H1 (cell line): ENCODE results near the gene ALK. TPM values are rescaled to one million over a fixed set of nuclear protein-coding genes. Genes with fewer than 3 reads are reported as not detected.

Source experiments
- CTCF ChIA-PET: fragments of 300-600 bp; sonication (Branson Sonifier 250); formaldehyde crosslinking; loops from one replicate; lab custom pipeline; 2021; ENCODE audit not compliant: partially characterized antibody; lab: Charles Lee
- POLR2A ChIA-PET: fragments of 300-600 bp; sonication (Branson Sonifier 250); formaldehyde crosslinking; loops from one replicate; lab custom pipeline; 2021; ENCODE audit warnings: inconsistent platforms; ENCODE audit not compliant: partially characterized antibody; lab: Charles Lee
- DNase-seq, 2 experiments: peaks; one replicate each; pipeline versions ENCODE4 v3.0.0 to v3.0.0-alpha.2; 2010 to 2022; ENCODE audit warnings: low spot score in 2 of 2, low read depth in 1 of 2, mixed read lengths in 1 of 2
- FAIRE-seq: peaks from 2 replicates; lab custom pipeline; 2011; peaks lifted over from hg19 to GRCh38; lab: Jason Lieb, UNC
- H2AFZ ChIP-seq: 2 replicates; pipeline ENCODE4 v1.8.1; 2012; ENCODE audit warnings: low read length, inconsistent platforms
- H2AK5ac ChIP-seq: 2 replicates; pipeline ENCODE4 v1.6.1; 2013; ENCODE audit warnings: low read depth, low read length
- H2BK120ac ChIP-seq: replicated peaks from 2 replicates; pipeline ENCODE3; 2013; ENCODE audit warnings: low read depth, low read length, inconsistent platforms
- H2BK12ac ChIP-seq: 2 replicates; pipeline ENCODE4 v1.6.1; 2013; ENCODE audit warnings: low read depth, low read length
- H2BK15ac ChIP-seq: 2 replicates; pipeline ENCODE4 v1.6.1; 2013; ENCODE audit warnings: low read length
- H2BK20ac ChIP-seq: 2 replicates; pipeline ENCODE4 v1.6.1; 2013; ENCODE audit warnings: low read length
- H2BK5ac ChIP-seq: 2 replicates; pipeline ENCODE4 v1.6.1; 2013; ENCODE audit warnings: low read depth, low read length
- H3K14ac ChIP-seq: 2 replicates; pipeline ENCODE4 v1.6.1; 2013; ENCODE audit warnings: inconsistent platforms; ENCODE audit not compliant: insufficient read length
- H3K18ac ChIP-seq: 2 replicates; pipeline ENCODE4 v1.6.1; 2013; ENCODE audit warnings: low read length; ENCODE audit errors: extremely low read depth
- H3K23ac ChIP-seq: 2 replicates; pipeline ENCODE4 v1.6.1; 2013; ENCODE audit warnings: inconsistent platforms; ENCODE audit not compliant: insufficient read length
- H3K23me2 ChIP-seq: 2 replicates; pipeline ENCODE4 v1.6.1; 2013; ENCODE audit warnings: low read depth, low read length
- H3K27ac ChIP-seq: 2 replicates; pipeline ENCODE4 v1.6.1; 2011; ENCODE audit warnings: low read depth, low read length, inconsistent platforms
- H3K27me3 ChIP-seq, 4 experiments: replicated peaks in 1 of 4; 1 replicate in 1 of 4; 2 replicates in 3 of 4; pipeline versions ENCODE4 v1.6.1 to v1.8.1; 2011 to 2013; ENCODE audit warnings: low read length in 3 of 4, mild to moderate bottlenecking in 3 of 4, inconsistent platforms in 2 of 4, mixed read lengths in 2 of 4, moderate library complexity in 1 of 4; ENCODE audit not compliant: control insufficient read depth in 3 of 4, insufficient read depth in 3 of 4; ENCODE audit errors: extremely low read depth in 1 of 4
- H3K36me3 ChIP-seq, 4 experiments: 2 replicates each; pipeline versions ENCODE4 v1.6.1 to v1.8.1; 2011 to 2013; ENCODE audit warnings: mild to moderate bottlenecking in 4 of 4, low read length in 3 of 4, moderate library complexity in 2 of 4, control low read depth in 1 of 4, inconsistent platforms in 1 of 4; ENCODE audit not compliant: insufficient read depth in 4 of 4, control insufficient read depth in 2 of 4
- H3K4ac ChIP-seq: replicated peaks from 2 replicates; pipeline ENCODE3; 2013; ENCODE audit warnings: low read length, low read depth, mixed read lengths, inconsistent platforms; ENCODE audit not compliant: insufficient read length
- H3K4me1 ChIP-seq, 4 experiments: replicated peaks in 1 of 4; 1 replicate in 1 of 4; 2 replicates in 3 of 4; pipeline versions ENCODE4 v1.6.1 to v1.8.1; 2011 to 2013; ENCODE audit warnings: low read length in 3 of 4, inconsistent platforms in 2 of 4, mixed read lengths in 1 of 4; ENCODE audit not compliant: insufficient read depth in 4 of 4, control insufficient read depth in 3 of 4
- H3K4me2 ChIP-seq, 2 experiments: 2 replicates each; pipeline versions ENCODE4 v1.6.1 to v1.8.1; 2011 to 2013; ENCODE audit warnings: low read depth in 2 of 2, low read length in 2 of 2, control low read depth in 1 of 2, inconsistent platforms in 1 of 2, mild to moderate bottlenecking in 1 of 2; ENCODE audit not compliant: insufficient read depth in 1 of 2
- H3K4me3 ChIP-seq, 4 experiments: fragments of 200-600, 300-600 bp in 1 of 4; sonication (generic), shearing (Covaris generic), sonication (Bioruptor Twin) in 1 of 4; 2 replicates each; pipeline versions ENCODE4 v1.5.1 to v1.8.1; 2011 to 2016; ENCODE audit warnings: low read length in 4 of 4, low read depth in 3 of 4, control low read depth in 2 of 4, inconsistent platforms in 2 of 4, mild to moderate bottlenecking in 2 of 4, mixed read lengths in 1 of 4, moderate library complexity in 1 of 4; ENCODE audit not compliant: insufficient read depth in 2 of 4; ENCODE audit errors: extremely low read depth in 1 of 4
- H3K56ac ChIP-seq: replicated peaks from 2 replicates; pipeline ENCODE3; 2013; ENCODE audit warnings: low read depth, mild to moderate bottlenecking, mixed read lengths, low read length, inconsistent platforms; ENCODE audit not compliant: insufficient read length
- H3K79me1 ChIP-seq: 2 replicates; pipeline ENCODE4 v1.6.1; 2013; ENCODE audit warnings: low read depth, low read length, control low read depth
- H3K79me2 ChIP-seq, 2 experiments: 2 replicates each; pipeline versions ENCODE4 v1.6.1 to v1.8.1; 2012 to 2013; ENCODE audit warnings: low read length in 2 of 2, mild to moderate bottlenecking in 2 of 2, inconsistent platforms in 1 of 2; ENCODE audit not compliant: insufficient read depth in 2 of 2, control insufficient read depth in 1 of 2
- H3K9ac ChIP-seq, 4 experiments: replicated peaks in 1 of 4; 1 replicate in 1 of 4; 2 replicates in 3 of 4; pipeline versions ENCODE4 v1.6.1 to v1.8.1; 2011 to 2013; ENCODE audit warnings: low read depth in 3 of 4, low read length in 3 of 4, control low read depth in 2 of 4, mild to moderate bottlenecking in 2 of 4, moderate library complexity in 2 of 4, inconsistent platforms in 1 of 4; ENCODE audit errors: extremely low read depth in 1 of 4
- H3K9me3 ChIP-seq, 2 experiments: 2 replicates each; pipeline versions ENCODE4 v1.6.1 to v1.8.1; 2012 to 2013; ENCODE audit warnings: mild to moderate bottlenecking in 2 of 2, moderate library complexity in 2 of 2, control low read depth in 1 of 2, inconsistent platforms in 1 of 2, low read depth in 1 of 2, low read length in 1 of 2, mixed read lengths in 1 of 2; ENCODE audit not compliant: insufficient read depth in 2 of 2
- H4K20me1 ChIP-seq, 2 experiments: replicated peaks in 1 of 2; 2 replicates each; pipeline versions ENCODE3 to v1.8.1; 2011 to 2013; ENCODE audit warnings: inconsistent platforms in 2 of 2, low read length in 2 of 2, mild to moderate bottlenecking in 1 of 2; ENCODE audit not compliant: insufficient read depth in 2 of 2, control insufficient read depth in 1 of 2
- H4K5ac ChIP-seq: 2 replicates; pipeline ENCODE4 v1.6.1; 2013; ENCODE audit warnings: low read length, low read depth, mixed read lengths, inconsistent platforms; ENCODE audit not compliant: insufficient read length
- H4K8ac ChIP-seq: 2 replicates; pipeline ENCODE4 v1.8.0; 2013; ENCODE audit warnings: mild to moderate bottlenecking, moderate library complexity, low read length, inconsistent platforms; ENCODE audit not compliant: insufficient read depth; ENCODE audit errors: extremely low read depth
- H4K91ac ChIP-seq: replicated peaks from 2 replicates; pipeline ENCODE3; 2013; ENCODE audit warnings: low read length, mixed read lengths, inconsistent platforms; ENCODE audit not compliant: insufficient read length
- KDM5A ChIP-seq: fragments of 200-600 bp; IDR thresholded peaks from 2 replicates; pipeline ENCODE4 v1.7.1; 2012; ENCODE audit warnings: mild to moderate bottlenecking, low read length, inconsistent platforms, mixed read lengths
- YY1 ChIP-seq: IDR thresholded peaks from 2 replicates; pipeline ENCODE4 v1.6.1; 2011; ENCODE audit warnings: low read depth, mild to moderate bottlenecking, low read length
- WGBS, 2 experiments: shearing (Covaris generic) in 1 of 2; methylation state at CpG; one replicate each; pipeline versions ENCODE4 v1.1.6 to v1.1.7; 2013 to 2015; ENCODE audit warnings: low lambda C conversion rate in 2 of 2, mixed read lengths in 2 of 2, inconsistent platforms in 1 of 2, low coverage in 1 of 2, missing lambda C conversion rate in 1 of 2; ENCODE audit not compliant: insufficient replicate concordance in 2 of 2, insufficient coverage in 1 of 2, insufficient read length in 1 of 2; ENCODE audit errors: extremely low coverage in 1 of 2, missing lambda C conversion rate in 1 of 2; 5-methylcytosine and 5-hydroxymethylcytosine counted together
- polyA plus RNA-seq, 7 experiments: library from polyadenylated mRNA; depleted of rRNA in 3 of 7; stranded (reverse) in 5 of 7; unstranded in 2 of 7; fragments of >200 nt in 5 of 7; fragments of 200-250 nt in 2 of 7; gene quantifications; 1 replicate in 5 of 7; 2 replicates in 1 of 7; 4 replicates in 1 of 7; pipeline versions ENCODE4 v1.2.1 to v1.2.3, GENCODE V29; 2011 to 2013; ENCODE audit warnings: missing spikeins in 2 of 7, mixed read lengths in 2 of 7
- total RNA-seq: library from RNA; stranded (reverse); fragmentation: NEBNext Ultra II Directional; extraction: Animal tissue kit (Norgen Biotek cat#: 25700); gene quantifications from 2 replicates; pipeline ENCODE4 v1.2.1, GENCODE V29; 2021
- TF ChIP-seq, protein P1 (sequence below): IDR thresholded peaks from 2 replicates; pipeline ENCODE4 v1.6.1; 2011; ENCODE audit warnings: low read length, improper control_type of control experiment

Gene ALK
- total and polyA plus RNA-seq, 2 of the 8 experiments (the other 6 are each of a cell fraction or from before 2014, with no cell fraction given): 0.02 to 0.09 TPM

DNA sequence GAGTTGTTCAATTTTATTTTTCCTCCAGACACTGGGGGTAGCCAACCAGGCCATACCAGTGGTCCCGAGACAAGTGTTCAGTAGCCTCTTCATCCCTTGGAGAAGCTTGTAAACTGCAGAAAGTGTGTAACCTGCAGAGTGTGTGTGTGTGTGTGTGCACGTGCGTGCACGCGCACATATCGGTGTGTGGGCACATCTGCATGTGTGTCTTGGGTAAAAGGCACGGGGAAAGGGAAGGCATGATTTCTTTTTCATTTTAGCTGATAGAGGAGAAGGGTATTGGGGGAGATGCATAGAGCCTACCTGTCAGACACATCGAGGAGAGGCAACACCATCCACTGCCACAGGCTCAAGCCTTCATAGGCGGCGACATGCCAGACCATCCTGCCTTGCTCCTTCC, 624.8 kb downstream of the ALK start:
- Histone ChIP-seq H3K79me2 (no peaks in the 10 kb centered on the region), H2AK5ac (no peak overlapping the region), H3K56ac (no peak overlapping the region), H2BK15ac (no peak overlapping the region), H3K4ac (no peak overlapping the region), H3K4me2 (no peak overlapping the region), H4K5ac (no peak overlapping the region), H4K91ac (no peak overlapping the region), H3K14ac (no peak overlapping the region), H3K4me3 (no peak overlapping the region), H3K27me3 (no peaks in the 10 kb centered on the region), H3K9me3 (no peaks in the 10 kb centered on the region), H3K23me2 (no peaks in the 10 kb centered on the region), H3K79me1 (no peaks in the 10 kb centered on the region), H3K18ac (no peak overlapping the region), H2BK20ac (no peak overlapping the region), H4K8ac (no peak overlapping the region), H2AFZ (no peak overlapping the region), H2BK5ac (no peak overlapping the region), H4K20me1 (no peaks in the 10 kb centered on the region), H3K23ac (no peak overlapping the region), H2BK120ac (no peak overlapping the region), H2BK12ac (no peak overlapping the region), H3K36me3 (no peaks in the 10 kb centered on the region), H3K4me1 (no peaks in the 10 kb centered on the region), H3K9ac (no peak overlapping the region), H3K27ac (no peak overlapping the region)
- no peak for TF ChIP-seq KDM5A
- TF ChIP-seq, protein P1, sequence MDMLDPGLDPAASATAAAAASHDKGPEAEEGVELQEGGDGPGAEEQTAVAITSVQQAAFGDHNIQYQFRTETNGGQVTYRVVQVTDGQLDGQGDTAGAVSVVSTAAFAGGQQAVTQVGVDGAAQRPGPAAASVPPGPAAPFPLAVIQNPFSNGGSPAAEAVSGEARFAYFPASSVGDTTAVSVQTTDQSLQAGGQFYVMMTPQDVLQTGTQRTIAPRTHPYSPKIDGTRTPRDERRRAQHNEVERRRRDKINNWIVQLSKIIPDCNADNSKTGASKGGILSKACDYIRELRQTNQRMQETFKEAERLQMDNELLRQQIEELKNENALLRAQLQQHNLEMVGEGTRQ: no peak
- TF ChIP-seq YY1: no peak
- ChIA-PET CTCF (interaction anchor here (0.9 to 4.3 kb wide), 6 partner anchors 12 to 89 kb away, joined by 3 to 61 read pairs (median 4); no protein-coding TSS in a partner anchor), POLR2A (no interaction called here)
- WGBS, 2 experiments: 92% methylated on average over 10 of the region's 10 CpGs; no CpG with 5 or more reads in 1 of the 2 experiments
- DNase-seq: no peak
- no peak for FAIRE-seq
